Cerebellar nuclear complex (tissue), 1 donor: Measurements from ENCODE around the gene PAX8.

Experiments
- DNase-seq, 2 experiments: peaks; one replicate each; lab custom pipeline; 2025; lab: John Stamatoyannopoulos, UW

Gene PAX8

GRCh38 chr2:113169002-113169530, 109.7 kb downstream of the PAX8 start:
- no peak for DNase-seq

GRCh38 chr2:113167962-113168340, 110.8 kb downstream of the PAX8 start:
- no peak for DNase-seq

- no peak for DNase-seq
Observed at GRCh38 chr2:113167115-113167932, 111.4 kb downstream of the PAX8 start.

- DNase-seq = no peak
Observed at GRCh38 chr2:113166187-113166645, 112.5 kb downstream of the PAX8 start.
